ENCODE data around the gene OSCP1.

DNA sequence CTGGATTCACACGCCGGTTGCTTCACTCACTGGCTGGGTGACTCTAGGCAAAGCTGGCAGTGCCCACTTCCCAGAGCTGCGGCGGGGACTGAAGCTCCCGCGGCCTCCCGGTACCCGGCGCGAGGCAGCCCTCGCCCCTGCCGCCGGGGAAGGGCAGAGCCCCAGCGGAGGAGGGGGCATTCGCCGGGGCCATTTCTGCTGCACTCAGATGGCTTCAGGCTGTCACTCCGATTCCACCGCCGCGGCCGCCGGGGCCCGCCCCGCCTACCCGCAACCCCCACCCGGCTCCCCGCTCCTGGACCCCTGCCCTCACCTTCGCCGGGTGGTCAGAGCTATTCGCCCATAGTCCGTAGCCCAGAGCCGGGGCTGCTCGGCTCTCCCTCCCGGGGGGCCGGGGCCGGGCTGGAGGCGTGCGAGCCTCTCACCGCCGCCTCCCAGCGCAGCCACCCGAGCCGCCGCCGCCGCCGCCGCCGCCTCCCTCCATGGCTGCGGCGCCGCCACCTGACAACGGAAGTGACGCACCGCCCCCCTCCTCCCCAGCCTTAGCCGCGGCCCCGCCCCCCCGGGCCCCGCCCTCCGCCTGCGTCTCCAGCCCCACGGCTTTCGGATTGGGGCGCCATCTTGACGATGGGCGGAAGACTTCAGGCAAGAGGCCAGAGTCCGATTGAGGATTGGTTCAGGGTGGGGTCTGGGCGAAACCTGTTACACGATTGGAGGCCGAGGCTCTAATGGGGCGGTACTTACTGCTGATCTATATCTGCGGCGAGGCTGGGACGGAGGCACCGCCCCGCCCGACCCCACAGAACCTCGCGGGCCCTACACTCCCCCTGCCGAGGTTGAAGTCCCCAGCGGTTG, 64.6 kb downstream of the OSCP1 start, which contains the start of gene STK40:
- TF ChIP-seq, protein P1, sequence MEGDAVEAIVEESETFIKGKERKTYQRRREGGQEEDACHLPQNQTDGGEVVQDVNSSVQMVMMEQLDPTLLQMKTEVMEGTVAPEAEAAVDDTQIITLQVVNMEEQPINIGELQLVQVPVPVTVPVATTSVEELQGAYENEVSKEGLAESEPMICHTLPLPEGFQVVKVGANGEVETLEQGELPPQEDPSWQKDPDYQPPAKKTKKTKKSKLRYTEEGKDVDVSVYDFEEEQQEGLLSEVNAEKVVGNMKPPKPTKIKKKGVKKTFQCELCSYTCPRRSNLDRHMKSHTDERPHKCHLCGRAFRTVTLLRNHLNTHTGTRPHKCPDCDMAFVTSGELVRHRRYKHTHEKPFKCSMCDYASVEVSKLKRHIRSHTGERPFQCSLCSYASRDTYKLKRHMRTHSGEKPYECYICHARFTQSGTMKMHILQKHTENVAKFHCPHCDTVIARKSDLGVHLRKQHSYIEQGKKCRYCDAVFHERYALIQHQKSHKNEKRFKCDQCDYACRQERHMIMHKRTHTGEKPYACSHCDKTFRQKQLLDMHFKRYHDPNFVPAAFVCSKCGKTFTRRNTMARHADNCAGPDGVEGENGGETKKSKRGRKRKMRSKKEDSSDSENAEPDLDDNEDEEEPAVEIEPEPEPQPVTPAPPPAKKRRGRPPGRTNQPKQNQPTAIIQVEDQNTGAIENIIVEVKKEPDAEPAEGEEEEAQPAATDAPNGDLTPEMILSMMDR (optimal IDR thresholded peaks at IDR 0.05 in 1 of 3, IDR thresholded peaks at IDR 0.05 in 1 of 3, conservative IDR thresholded peaks at IDR 0.05 in 1 of 3; ENCODE audit: extremely low read depth in 1 of 3, insufficient read depth in 2 of 3, low read length in 3 of 3), result no peak
- no peak for TF ChIP-seq EZH2 (IDR thresholded peaks at IDR 0.05; ENCODE audit: low read length)
